SU-DHL-6 (cell line): ENCODE measurements around the gene CEP72.

Experiments
- CTCF ChIP-seq: fragments of 200-600 bp; sonication (generic); IDR thresholded peaks from one replicate; pipeline ENCODE4 v1.5.1; 2017; ENCODE audit warnings: antibody characterized with exemption, mild to moderate bottlenecking, low read length, moderate library complexity; ENCODE audit not compliant: insufficient read depth, poor library complexity, severe bottlenecking
- EZH2phosphoT487 ChIP-seq: fragments of 200-600 bp; sonication (generic), shearing (Covaris generic); conservative IDR thresholded peaks from 2 replicates; pipeline ENCODE4 v1.6.1; 2018; ENCODE audit warnings: mild to moderate bottlenecking, antibody characterized with exemption, low read length, moderate library complexity, mixed read lengths

GRCh38 chr5:670396-671270 is 58.5 kb downstream of the CEP72 start:
- no peak for TF ChIP-seq CTCF
- no peak for TF ChIP-seq EZH2phosphoT487
